ENCODE data around the gene NUDT14. TPM values are rescaled to one million over a fixed set of nuclear protein-coding genes. Genes with fewer than 3 reads are reported as not detected.

The NUDT14 gene
- polyA plus RNA-seq, 3 donors, result 22.0 to 37.4 (median 23.9) TPM

DNA sequence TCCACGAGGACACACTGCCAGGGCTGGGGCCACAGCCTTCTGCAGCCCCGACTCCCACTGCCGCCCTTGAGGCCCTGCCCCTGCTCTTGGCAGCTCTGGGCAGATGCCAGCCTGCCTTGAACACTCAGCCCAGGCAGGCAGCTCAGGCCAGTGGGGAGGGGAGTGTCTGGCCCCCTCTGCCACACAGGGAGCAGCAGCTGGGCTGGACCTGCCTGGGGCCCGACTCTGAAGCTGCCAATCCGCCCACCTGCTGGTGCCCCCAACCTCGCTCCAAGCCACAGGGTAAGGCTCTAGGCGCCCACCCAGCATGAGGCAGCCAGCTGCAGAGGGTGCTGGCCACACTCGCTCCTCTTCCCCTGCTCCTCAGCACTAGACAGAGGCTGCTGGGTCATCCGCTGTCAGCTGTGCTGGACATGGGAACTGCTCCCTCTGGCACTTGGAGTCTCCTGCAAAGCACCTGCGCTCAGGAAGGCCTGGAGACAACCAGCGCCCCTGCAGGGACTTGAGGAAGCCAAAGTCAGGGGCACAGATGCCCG, 24.6 kb upstream of the NUDT14 start:
- Histone ChIP-seq H3K79me2 (ENCODE audit: insufficient read depth, low read length) (no peaks in the 10 kb centered on the region), H4K20me1 (ENCODE audit: insufficient read depth, low read length) (no peaks in the 10 kb centered on the region), H3K36me3 (replicated peaks in 1 of 2; ENCODE audit: control insufficient read depth in 1 of 2, insufficient read depth in 2 of 2, low read length in 2 of 2) (peaks cover 12 to 15% of the 10 kb centered on the region in 2 donors), H3K9me3 (replicated peaks in 1 of 2; ENCODE audit: control insufficient read depth in 1 of 2, insufficient read depth in 1 of 2, low read length in 2 of 2) (no peaks in the 10 kb centered on the region), H3K9ac (ENCODE audit: insufficient read depth, low read length, poor library complexity, severe bottlenecking) (no peak overlapping the region), H2AFZ (ENCODE audit: insufficient read depth, low read depth, low read length, poor library complexity, severe bottlenecking) (no peak overlapping the region), H3K4me1 (ENCODE audit: control insufficient read depth in 1 of 2, insufficient read depth in 2 of 2, low read length in 2 of 2) (peaks cover 21 to 25% of the 10 kb centered on the region in 2 donors), H3K4me2 (replicated peaks; ENCODE audit: extremely low read depth, low read length, poor library complexity, severe bottlenecking) (no peak overlapping the region), H3K4me3 (replicated peaks in 1 of 3; ENCODE audit: low read depth in 2 of 3, low read length in 3 of 3) (no peak overlapping the region), H3K27ac (ENCODE audit: low read depth in 1 of 2, low read length in 2 of 2) (no peak overlapping the region), H3K27me3 (ENCODE audit: control insufficient read depth in 2 of 2, insufficient read depth in 2 of 2, low read length in 2 of 2) (peaks cover 0 to 25% of the 10 kb centered on the region in 2 donors)
- H3K27me3 Mint-ChIP-seq (ENCODE audit: low read depth in 3 of 3), result peaks cover 15 to 43% (median 18%) of the 10 kb centered on the region in 3 donors
- intact Hi-C loops (cut with micrococcal nuclease), result no loop called here
- H3K27ac Mint-ChIP-seq, result peak overlapping the region in 1 of 7 donors; percentile 36
- no peaks in the 10 kb centered on the region for H3K9me3 Mint-ChIP-seq
- H3K4me1 Mint-ChIP-seq, result peaks cover 17% of the 10 kb centered on the region
- TF ChIP-seq, protein P1, sequence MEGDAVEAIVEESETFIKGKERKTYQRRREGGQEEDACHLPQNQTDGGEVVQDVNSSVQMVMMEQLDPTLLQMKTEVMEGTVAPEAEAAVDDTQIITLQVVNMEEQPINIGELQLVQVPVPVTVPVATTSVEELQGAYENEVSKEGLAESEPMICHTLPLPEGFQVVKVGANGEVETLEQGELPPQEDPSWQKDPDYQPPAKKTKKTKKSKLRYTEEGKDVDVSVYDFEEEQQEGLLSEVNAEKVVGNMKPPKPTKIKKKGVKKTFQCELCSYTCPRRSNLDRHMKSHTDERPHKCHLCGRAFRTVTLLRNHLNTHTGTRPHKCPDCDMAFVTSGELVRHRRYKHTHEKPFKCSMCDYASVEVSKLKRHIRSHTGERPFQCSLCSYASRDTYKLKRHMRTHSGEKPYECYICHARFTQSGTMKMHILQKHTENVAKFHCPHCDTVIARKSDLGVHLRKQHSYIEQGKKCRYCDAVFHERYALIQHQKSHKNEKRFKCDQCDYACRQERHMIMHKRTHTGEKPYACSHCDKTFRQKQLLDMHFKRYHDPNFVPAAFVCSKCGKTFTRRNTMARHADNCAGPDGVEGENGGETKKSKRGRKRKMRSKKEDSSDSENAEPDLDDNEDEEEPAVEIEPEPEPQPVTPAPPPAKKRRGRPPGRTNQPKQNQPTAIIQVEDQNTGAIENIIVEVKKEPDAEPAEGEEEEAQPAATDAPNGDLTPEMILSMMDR (IDR thresholded peaks at IDR 0.05), result no peak
- WGBS (ENCODE audit: insufficient coverage), result 55% methylated on average over 9 of the region's 12 CpGs
- DNase-seq, result no peak
- no peak overlapping the region for H3K4me3 Mint-ChIP-seq
- H3K36me3 Mint-ChIP-seq, result peaks cover 9 to 16% of the 10 kb centered on the region in 2 donors

DNA sequence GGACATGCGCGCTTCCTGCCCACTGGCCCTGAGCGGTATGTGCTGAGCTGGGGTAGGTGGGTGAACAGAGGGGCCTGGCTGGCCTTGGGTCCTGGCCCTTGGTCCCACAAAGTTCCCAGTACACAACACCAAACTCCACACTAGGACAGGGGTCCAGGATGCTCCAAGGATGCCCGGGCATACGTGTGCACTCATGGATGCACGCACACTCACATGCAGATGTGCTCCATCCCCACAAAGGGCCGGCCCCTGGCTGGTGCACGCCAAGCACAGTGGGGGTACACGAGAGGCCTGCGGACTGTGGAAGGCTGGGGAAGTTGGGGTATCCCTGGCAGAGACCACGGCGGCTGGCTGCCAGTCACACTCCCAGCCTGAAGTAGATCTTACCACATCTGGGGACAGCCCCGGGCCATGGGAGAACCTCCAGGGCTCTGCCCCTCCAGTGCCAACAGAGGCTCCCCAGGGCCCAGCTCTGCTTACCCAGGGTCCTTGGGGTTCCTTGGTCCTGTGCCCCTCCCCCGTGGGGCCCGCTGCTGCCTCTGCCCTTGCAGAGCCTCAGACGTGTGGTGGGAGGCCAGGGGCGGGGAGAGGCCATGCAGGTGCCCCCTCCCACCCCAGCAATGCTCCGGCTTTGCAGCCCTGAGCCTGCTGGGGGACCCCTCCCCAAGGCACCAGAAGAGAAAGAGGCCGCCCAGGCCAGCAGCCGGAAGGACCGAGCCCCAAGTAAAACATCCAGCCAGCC, 24.0 kb upstream of the NUDT14 start:
- no peak for DNase-seq
- Mint-ChIP-seq H3K36me3 (peaks cover 5 to 10% of the 10 kb centered on the region in 2 donors), H3K4me1 (peaks cover 17% of the 10 kb centered on the region), H3K27me3 (ENCODE audit: low read depth in 3 of 3) (peaks cover 21 to 49% (median 23%) of the 10 kb centered on the region in 3 donors), H3K9me3 (peaks cover 0 to 3% (median 0%) of the 10 kb centered on the region in 7 donors), H3K4me3 (no peak overlapping the region), H3K27ac (no peak overlapping the region)
- TF ChIP-seq, protein P1 (IDR thresholded peaks at IDR 0.05), result no peak
- Histone ChIP-seq H3K36me3 (replicated peaks in 1 of 2; ENCODE audit: control insufficient read depth in 1 of 2, insufficient read depth in 2 of 2, low read length in 2 of 2) (peaks cover 8% of the 10 kb centered on the region in 2 donors), H4K20me1 (ENCODE audit: insufficient read depth, low read length) (no peaks in the 10 kb centered on the region), H3K27ac (ENCODE audit: low read depth in 1 of 2, low read length in 2 of 2) (no peak overlapping the region), H3K4me2 (replicated peaks; ENCODE audit: extremely low read depth, low read length, poor library complexity, severe bottlenecking) (no peak overlapping the region), H3K4me1 (ENCODE audit: control insufficient read depth in 1 of 2, insufficient read depth in 2 of 2, low read length in 2 of 2) (peaks cover 21 to 25% of the 10 kb centered on the region in 2 donors), H2AFZ (ENCODE audit: insufficient read depth, low read depth, low read length, poor library complexity, severe bottlenecking) (no peak overlapping the region), H3K4me3 (replicated peaks in 1 of 3; ENCODE audit: low read depth in 2 of 3, low read length in 3 of 3) (no peak overlapping the region), H3K9me3 (replicated peaks in 1 of 2; ENCODE audit: control insufficient read depth in 1 of 2, insufficient read depth in 1 of 2, low read length in 2 of 2) (no peaks in the 10 kb centered on the region), H3K9ac (ENCODE audit: insufficient read depth, low read length, poor library complexity, severe bottlenecking) (no peak overlapping the region), H3K27me3 (ENCODE audit: control insufficient read depth in 2 of 2, insufficient read depth in 2 of 2, low read length in 2 of 2) (peaks cover 0 to 32% of the 10 kb centered on the region in 2 donors), H3K79me2 (ENCODE audit: insufficient read depth, low read length) (no peaks in the 10 kb centered on the region)
- intact Hi-C loops (cut with micrococcal nuclease), result loop anchor here in 1 of 2 donors (5.0 kb wide), 1 partner anchor 322 kb away; the partner anchor contains the start of gene TMEM121
- WGBS (ENCODE audit: insufficient coverage), result 65% methylated on average over 10 of the region's 21 CpGs
